Testis (tissue), 2 donors: ENCODE measurements around the gene TRIAP1.

Experiments used
- POLR2A ChIP-seq: fragments of 450-650 bp; IDR thresholded peaks from one replicate; pipeline ENCODE4 v1.6.1; 2017; ENCODE audit warnings: antibody characterized with exemption, mild to moderate bottlenecking, moderate library complexity
- TF ChIP-seq, protein P1 (sequence below), 3 experiments: fragments of 450-650 bp in 2 of 3; fragments of 200-600 bp in 1 of 3; sonication (generic) in 1 of 3; IDR thresholded peaks; one replicate each; pipeline ENCODE4 v1.5.1; 2016 to 2019; ENCODE audit warnings: antibody characterized with exemption in 3 of 3, mild to moderate bottlenecking in 2 of 3, moderate library complexity in 1 of 3

DNA sequence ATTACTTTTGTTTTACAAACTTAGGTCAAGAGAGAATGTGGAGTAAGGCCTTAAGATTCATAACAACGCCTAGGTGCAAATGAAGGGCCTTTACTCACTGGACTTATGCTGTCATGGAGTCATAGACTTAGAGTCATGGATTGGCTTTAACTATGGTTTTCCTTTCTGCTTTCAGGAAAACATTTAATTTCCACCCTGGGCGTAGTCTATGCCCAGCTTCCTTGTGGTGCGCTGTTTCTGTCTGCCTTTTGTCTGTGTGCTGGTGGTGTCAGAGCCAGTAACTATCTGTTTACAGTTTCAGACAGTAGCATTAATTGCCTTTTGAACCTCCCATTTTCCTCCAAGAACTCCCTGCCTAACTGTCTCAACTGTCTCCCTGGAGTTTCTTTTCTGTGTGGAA, 40.1 kb downstream of the TRIAP1 start:
- TF ChIP-seq POLR2A, result no peak
- TF ChIP-seq, protein P1, sequence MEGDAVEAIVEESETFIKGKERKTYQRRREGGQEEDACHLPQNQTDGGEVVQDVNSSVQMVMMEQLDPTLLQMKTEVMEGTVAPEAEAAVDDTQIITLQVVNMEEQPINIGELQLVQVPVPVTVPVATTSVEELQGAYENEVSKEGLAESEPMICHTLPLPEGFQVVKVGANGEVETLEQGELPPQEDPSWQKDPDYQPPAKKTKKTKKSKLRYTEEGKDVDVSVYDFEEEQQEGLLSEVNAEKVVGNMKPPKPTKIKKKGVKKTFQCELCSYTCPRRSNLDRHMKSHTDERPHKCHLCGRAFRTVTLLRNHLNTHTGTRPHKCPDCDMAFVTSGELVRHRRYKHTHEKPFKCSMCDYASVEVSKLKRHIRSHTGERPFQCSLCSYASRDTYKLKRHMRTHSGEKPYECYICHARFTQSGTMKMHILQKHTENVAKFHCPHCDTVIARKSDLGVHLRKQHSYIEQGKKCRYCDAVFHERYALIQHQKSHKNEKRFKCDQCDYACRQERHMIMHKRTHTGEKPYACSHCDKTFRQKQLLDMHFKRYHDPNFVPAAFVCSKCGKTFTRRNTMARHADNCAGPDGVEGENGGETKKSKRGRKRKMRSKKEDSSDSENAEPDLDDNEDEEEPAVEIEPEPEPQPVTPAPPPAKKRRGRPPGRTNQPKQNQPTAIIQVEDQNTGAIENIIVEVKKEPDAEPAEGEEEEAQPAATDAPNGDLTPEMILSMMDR (IDR thresholded peaks at IDR 0.05), result no peak
